CD4-positive, CD25-positive, alpha-beta regulatory T cell (primary cell): Measurements from ENCODE around the gene CERS6. TPM values are rescaled to one million over a fixed set of nuclear protein-coding genes. Genes with fewer than 3 reads are reported as not detected.

Experiments
- ATAC-seq, 2 donors: fragments of 150-1000 bp; cut with Tn5 transposase; one replicate each; pipeline ENCODE4 v1.10.0; 2021; ENCODE audit warnings: low read depth in 2 of 2, moderate number of reproducible peaks in 2 of 2, moderate library complexity in 1 of 2
- DNase-seq, 3 donors: peaks; one replicate each; pipeline versions ENCODE4 v3.0.0 to v3.0.0-alpha.2; 2012 to 2022; ENCODE audit warnings: mixed read lengths in 1 of 3
- H3K27ac ChIP-seq: one replicate; pipeline ENCODE4 v1.7.0; 2013; ENCODE audit warnings: mild to moderate bottlenecking, low read length; ENCODE audit not compliant: insufficient read depth, poor library complexity, severe bottlenecking
- H3K27me3 ChIP-seq: one replicate; pipeline ENCODE4 v1.7.0; 2013; ENCODE audit warnings: low read length; ENCODE audit not compliant: control insufficient read depth, insufficient read depth
- H3K36me3 ChIP-seq: one replicate; pipeline ENCODE4 v1.7.0; 2013; ENCODE audit warnings: mild to moderate bottlenecking, low read length, moderate library complexity; ENCODE audit not compliant: control insufficient read depth, insufficient read depth
- H3K4me1 ChIP-seq: 2 replicates; pipeline ENCODE4 v1.7.0; 2013; ENCODE audit warnings: mild to moderate bottlenecking, low read length; ENCODE audit not compliant: insufficient read depth, control insufficient read depth, poor library complexity, severe bottlenecking
- H3K4me3 ChIP-seq: one replicate; pipeline ENCODE4 v1.7.0; 2013; ENCODE audit warnings: low read depth, mild to moderate bottlenecking, low read length, moderate library complexity
- H3K9me3 ChIP-seq, 2 experiments: 1 replicate in 1 of 2; 2 replicates in 1 of 2; pipeline ENCODE4 v1.7.0; 2013; ENCODE audit warnings: low read length in 2 of 2, mild to moderate bottlenecking in 1 of 2, moderate library complexity in 1 of 2; ENCODE audit not compliant: control insufficient read depth in 2 of 2
- H3K27ac Mint-ChIP-seq, 3 donors: one replicate each; pipeline ENCODE4 v1.8.0; 2020 to 2022; ENCODE audit warnings: mild to moderate bottlenecking in 3 of 3, mixed read lengths in 3 of 3, moderate library complexity in 2 of 3
- H3K27me3 Mint-ChIP-seq: one replicate; pipeline ENCODE4 v1.8.0; 2022; ENCODE audit warnings: mild to moderate bottlenecking, mixed read lengths
- H3K36me3 Mint-ChIP-seq: one replicate; pipeline ENCODE4 v1.8.0; 2020; ENCODE audit warnings: mixed read lengths
- H3K4me1 Mint-ChIP-seq, 4 donors: one replicate each; pipeline ENCODE4 v1.8.0; 2020 to 2022; ENCODE audit warnings: mixed read lengths in 4 of 4, mild to moderate bottlenecking in 1 of 4
- H3K4me3 Mint-ChIP-seq, 4 donors: one replicate each; pipeline ENCODE4 v1.8.0; 2020 to 2022; ENCODE audit warnings: mild to moderate bottlenecking in 4 of 4, mixed read lengths in 4 of 4, moderate library complexity in 3 of 4
- H3K9me3 Mint-ChIP-seq, 7 donors: one replicate each; pipeline ENCODE4 v1.8.0; 2020 to 2022; ENCODE audit warnings: mixed read lengths in 7 of 7, mild to moderate bottlenecking in 3 of 7, moderate library complexity in 2 of 7
- polyA plus RNA-seq, 4 donors: library from polyadenylated mRNA; unstranded; fragments of 300-500 nt; fragmentation: Illumina TruSeq; gene quantifications; one replicate each; pipeline ENCODE4 v1.2.3, GENCODE V29; 2021
- total RNA-seq: library from RNA; stranded (reverse); gene quantifications from one replicate; pipeline ENCODE4 v1.2.3, GENCODE V29; 2022

Gene CERS6
- total and polyA plus RNA-seq, 5 donors from 2014 or later, result 1.3 to 5.3 (median 3.6) TPM

DNA sequence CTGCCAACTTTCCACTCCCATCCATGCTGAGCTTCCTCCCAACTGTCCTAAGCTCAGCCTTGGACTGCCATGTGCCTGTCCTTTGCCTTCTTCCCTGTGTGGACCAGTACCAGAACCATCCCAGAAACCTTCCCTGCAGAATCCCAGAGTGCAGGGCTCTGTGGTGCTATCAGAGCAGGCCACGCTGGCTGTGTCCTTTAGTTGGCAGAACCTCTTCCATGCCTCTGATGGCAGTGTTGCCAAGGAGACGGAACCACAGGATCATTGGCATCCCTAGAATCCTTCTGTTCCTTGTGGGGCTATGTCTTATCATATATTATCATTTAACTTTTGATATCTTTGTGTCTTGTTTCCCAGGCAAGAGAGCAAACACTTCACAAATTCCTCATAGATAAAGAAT is 273.4 kb downstream of the CERS6 start:
- Mint-ChIP-seq H3K4me3 (no peak overlapping the region), H3K36me3 (no peaks in the 10 kb centered on the region), H3K27ac (no peak overlapping the region), H3K4me1 (no peaks in the 10 kb centered on the region), H3K27me3 (no peaks in the 10 kb centered on the region), H3K9me3 (no peaks in the 10 kb centered on the region)
- no peaks in the 10 kb centered on the region for H3K9me3 ChIP-seq
- H3K27me3 ChIP-seq, result no peaks in the 10 kb centered on the region
- no peak for ATAC-seq
- H3K4me3 ChIP-seq, result no peak overlapping the region
- no peaks in the 10 kb centered on the region for H3K36me3 ChIP-seq
- no peak for DNase-seq
- no peaks in the 10 kb centered on the region for H3K4me1 ChIP-seq
- H3K27ac ChIP-seq, result no peak overlapping the region

DNA sequence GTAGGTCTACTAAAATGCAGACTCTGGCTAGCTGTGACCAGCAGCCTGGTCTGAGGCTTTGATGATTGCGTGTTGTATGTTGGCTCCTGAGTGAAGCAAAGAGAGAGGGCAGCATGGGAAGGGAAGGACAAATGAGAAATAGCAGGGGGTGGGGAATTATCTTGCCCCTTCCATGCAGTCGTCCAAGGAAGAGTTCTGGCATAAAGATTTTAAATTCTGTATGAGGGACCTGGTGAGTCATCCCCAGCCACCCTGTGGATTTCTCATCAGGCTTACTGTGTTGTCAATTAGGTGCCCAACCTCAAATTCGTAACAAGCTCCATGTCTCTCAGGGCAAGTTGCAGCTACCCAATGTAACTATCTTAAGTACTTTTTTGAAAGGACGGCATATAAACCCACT is 274.3 kb downstream of the CERS6 start:
- H3K4me3 ChIP-seq, result no peak overlapping the region
- DNase-seq (no peak), ATAC-seq (no peak)
- H3K9me3 ChIP-seq, result no peaks in the 10 kb centered on the region
- no peaks in the 10 kb centered on the region for H3K27me3 ChIP-seq
- Mint-ChIP-seq H3K27me3 (no peaks in the 10 kb centered on the region), H3K9me3 (no peaks in the 10 kb centered on the region), H3K27ac (no peak overlapping the region), H3K4me3 (no peak overlapping the region), H3K36me3 (no peaks in the 10 kb centered on the region), H3K4me1 (no peaks in the 10 kb centered on the region)
- no peak overlapping the region for H3K27ac ChIP-seq
- H3K4me1 ChIP-seq, result no peaks in the 10 kb centered on the region
- no peaks in the 10 kb centered on the region for H3K36me3 ChIP-seq

DNA sequence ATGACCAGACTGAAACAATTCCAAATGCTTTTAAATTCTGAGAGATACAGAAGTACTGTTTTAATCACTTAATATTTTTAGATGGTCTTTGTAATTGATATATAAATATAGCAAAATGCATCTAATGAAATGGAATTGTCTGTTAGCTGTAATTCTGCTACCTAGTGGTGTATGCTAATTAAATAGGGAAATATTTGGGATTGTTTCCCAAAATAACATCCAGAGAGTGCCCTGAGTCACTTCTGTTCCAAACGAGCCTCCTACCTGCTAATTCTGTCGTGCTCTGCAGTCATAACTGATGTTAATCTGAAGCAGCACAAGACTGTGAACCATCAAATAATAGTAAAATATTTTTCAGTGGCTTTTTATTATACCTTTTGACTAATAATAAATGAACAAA is 274.9 kb downstream of the CERS6 start:
- no peak overlapping the region for H3K4me3 ChIP-seq
- H3K36me3 Mint-ChIP-seq, result no peaks in the 10 kb centered on the region
- H3K36me3 ChIP-seq, result no peaks in the 10 kb centered on the region
- H3K4me1 Mint-ChIP-seq, result no peaks in the 10 kb centered on the region
- no peaks in the 10 kb centered on the region for H3K9me3 ChIP-seq
- no peak overlapping the region for H3K4me3 Mint-ChIP-seq
- H3K27ac Mint-ChIP-seq, result no peak overlapping the region
- H3K27ac ChIP-seq, result no peak overlapping the region
- ATAC-seq (no peak), DNase-seq (no peak)
- no peaks in the 10 kb centered on the region for H3K4me1 ChIP-seq
- H3K27me3 Mint-ChIP-seq, result no peaks in the 10 kb centered on the region
- no peaks in the 10 kb centered on the region for H3K27me3 ChIP-seq
- H3K9me3 Mint-ChIP-seq, result no peaks in the 10 kb centered on the region

DNA sequence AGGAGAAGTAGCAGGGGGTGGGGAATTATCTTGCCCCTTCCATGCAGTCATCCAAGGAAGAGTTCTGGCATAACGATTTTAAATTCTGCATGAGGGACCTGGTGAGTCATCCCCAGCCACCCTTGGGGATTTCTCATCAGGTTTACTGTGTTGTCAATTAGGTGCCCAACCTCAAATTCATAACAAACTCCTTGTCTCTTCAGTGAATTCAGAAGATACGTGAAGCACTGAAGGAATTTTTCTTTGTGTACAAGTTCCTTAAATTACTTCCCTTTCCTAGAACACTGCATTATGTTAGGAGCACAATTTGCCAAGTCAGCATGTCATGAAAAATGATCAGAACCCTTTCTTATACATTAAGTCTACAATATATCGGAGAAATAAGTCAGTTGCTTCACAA is 275.5 kb downstream of the CERS6 start:
- Mint-ChIP-seq H3K9me3 (no peaks in the 10 kb centered on the region), H3K36me3 (no peaks in the 10 kb centered on the region), H3K27me3 (no peaks in the 10 kb centered on the region), H3K4me3 (no peak overlapping the region), H3K27ac (no peak overlapping the region), H3K4me1 (no peaks in the 10 kb centered on the region)
- H3K4me3 ChIP-seq, result no peak overlapping the region
- H3K27me3 ChIP-seq, result no peaks in the 10 kb centered on the region
- DNase-seq (no peak), ATAC-seq (no peak)
- no peaks in the 10 kb centered on the region for H3K9me3 ChIP-seq
- no peaks in the 10 kb centered on the region for H3K4me1 ChIP-seq
- H3K36me3 ChIP-seq, result no peaks in the 10 kb centered on the region
- H3K27ac ChIP-seq, result no peak overlapping the region

DNA sequence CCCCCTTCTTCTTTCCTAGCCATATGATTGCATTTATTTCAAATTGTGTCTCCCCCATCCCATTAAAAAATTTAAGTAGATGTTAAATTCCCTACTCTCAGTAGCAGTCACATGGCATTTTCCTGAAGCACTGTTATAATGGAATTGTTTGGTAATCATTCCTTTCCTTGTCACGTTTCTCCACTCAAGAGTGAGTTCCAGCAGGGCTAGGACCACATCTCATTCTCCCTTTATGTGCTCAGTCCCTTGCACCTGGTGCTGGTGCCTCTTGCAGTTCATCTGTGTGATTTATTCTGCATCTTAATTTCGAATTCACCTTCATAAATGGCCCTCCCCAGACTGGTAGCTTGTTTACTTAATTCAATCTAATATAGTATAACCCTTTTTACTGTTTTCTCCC is 276.0 kb downstream of the CERS6 start:
- no peak for ATAC-seq
- H3K9me3 ChIP-seq, result no peaks in the 10 kb centered on the region
- H3K36me3 Mint-ChIP-seq, result no peaks in the 10 kb centered on the region
- no peak overlapping the region for H3K4me3 Mint-ChIP-seq
- peaks cover 0 to 3% (median 0%) of the 10 kb centered on the region in 4 donors for H3K4me1 Mint-ChIP-seq
- no peak overlapping the region for H3K4me3 ChIP-seq
- H3K27ac Mint-ChIP-seq, result no peak overlapping the region
- DNase-seq, result no peak
- no peaks in the 10 kb centered on the region for H3K9me3 Mint-ChIP-seq
- no peak overlapping the region for H3K27ac ChIP-seq
- no peaks in the 10 kb centered on the region for H3K27me3 ChIP-seq
- H3K36me3 ChIP-seq, result no peaks in the 10 kb centered on the region
- H3K4me1 ChIP-seq, result no peaks in the 10 kb centered on the region
- H3K27me3 Mint-ChIP-seq, result no peaks in the 10 kb centered on the region

DNA sequence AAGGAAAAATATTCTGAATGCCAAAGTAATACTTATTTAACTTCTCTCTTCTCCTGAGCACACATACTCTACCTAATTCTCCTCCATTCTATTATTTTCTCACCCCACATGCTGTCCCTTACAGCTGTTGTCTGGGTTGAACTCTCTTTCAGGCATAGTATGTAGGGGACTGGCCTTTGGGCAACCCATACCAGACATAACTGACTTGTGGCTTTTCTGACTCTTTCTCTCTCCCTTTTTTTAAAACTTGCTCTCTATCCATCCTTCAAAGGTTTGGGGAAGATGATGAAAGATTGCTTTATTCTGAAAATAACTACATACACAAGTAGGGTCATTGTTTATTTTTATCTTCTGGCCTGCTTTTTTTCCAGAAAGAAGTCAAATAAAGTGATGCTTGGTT is 276.4 kb downstream of the CERS6 start:
- Histone ChIP-seq H3K4me1 (no peaks in the 10 kb centered on the region), H3K27ac (no peak overlapping the region), H3K4me3 (no peak overlapping the region), H3K36me3 (no peaks in the 10 kb centered on the region), H3K9me3 (no peaks in the 10 kb centered on the region), H3K27me3 (no peaks in the 10 kb centered on the region)
- no peak for ATAC-seq
- H3K27me3 Mint-ChIP-seq, result no peaks in the 10 kb centered on the region
- no peak overlapping the region for H3K4me3 Mint-ChIP-seq
- no peaks in the 10 kb centered on the region for H3K9me3 Mint-ChIP-seq
- no peaks in the 10 kb centered on the region for H3K36me3 Mint-ChIP-seq
- H3K27ac Mint-ChIP-seq, result no peak overlapping the region
- H3K4me1 Mint-ChIP-seq, result peaks cover 0 to 5% (median 1%) of the 10 kb centered on the region in 4 donors
- no peak for DNase-seq

DNA sequence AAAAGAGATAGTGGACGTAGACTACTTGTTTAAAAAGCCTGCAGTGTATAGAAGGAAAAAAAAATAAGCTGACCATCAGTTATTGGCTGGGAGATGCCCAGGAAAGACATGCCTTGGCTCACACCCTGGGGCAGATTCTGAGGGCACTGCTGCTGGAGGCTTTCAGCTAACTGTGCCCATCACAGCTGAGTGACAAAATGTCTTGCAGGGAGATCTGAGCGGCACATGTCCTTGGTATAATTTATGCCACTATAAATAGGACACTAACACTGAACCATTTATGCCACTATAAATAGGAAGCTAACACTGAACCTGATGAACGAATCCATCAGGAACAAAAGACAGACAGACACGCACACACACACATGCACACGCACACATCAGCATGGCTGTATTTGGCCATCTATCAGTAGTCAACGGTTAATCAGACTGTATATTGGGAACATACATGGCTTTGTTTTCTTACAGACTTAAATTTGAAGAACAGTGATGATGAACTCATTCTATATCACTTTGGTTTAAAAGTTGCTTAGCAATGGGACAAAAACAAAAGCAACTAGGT is 278.2 kb downstream of the CERS6 start:
- H3K4me3 ChIP-seq, result no peak overlapping the region
- Mint-ChIP-seq H3K9me3 (peaks cover 0 to 1% (median 0%) of the 10 kb centered on the region in 7 donors), H3K4me3 (no peak overlapping the region), H3K27ac (peak overlapping the region in 1 of 3 donors; percentile 28), H3K36me3 (no peaks in the 10 kb centered on the region), H3K4me1 (peaks cover 3 to 14% (median 8%) of the 10 kb centered on the region in 4 donors), H3K27me3 (no peaks in the 10 kb centered on the region)
- DNase-seq (no peak), ATAC-seq (no peak)
- no peaks in the 10 kb centered on the region for H3K27me3 ChIP-seq
- H3K36me3 ChIP-seq, result no peaks in the 10 kb centered on the region
- H3K4me1 ChIP-seq, result no peaks in the 10 kb centered on the region
- H3K9me3 ChIP-seq, result no peaks in the 10 kb centered on the region
- H3K27ac ChIP-seq, result no peak overlapping the region

DNA sequence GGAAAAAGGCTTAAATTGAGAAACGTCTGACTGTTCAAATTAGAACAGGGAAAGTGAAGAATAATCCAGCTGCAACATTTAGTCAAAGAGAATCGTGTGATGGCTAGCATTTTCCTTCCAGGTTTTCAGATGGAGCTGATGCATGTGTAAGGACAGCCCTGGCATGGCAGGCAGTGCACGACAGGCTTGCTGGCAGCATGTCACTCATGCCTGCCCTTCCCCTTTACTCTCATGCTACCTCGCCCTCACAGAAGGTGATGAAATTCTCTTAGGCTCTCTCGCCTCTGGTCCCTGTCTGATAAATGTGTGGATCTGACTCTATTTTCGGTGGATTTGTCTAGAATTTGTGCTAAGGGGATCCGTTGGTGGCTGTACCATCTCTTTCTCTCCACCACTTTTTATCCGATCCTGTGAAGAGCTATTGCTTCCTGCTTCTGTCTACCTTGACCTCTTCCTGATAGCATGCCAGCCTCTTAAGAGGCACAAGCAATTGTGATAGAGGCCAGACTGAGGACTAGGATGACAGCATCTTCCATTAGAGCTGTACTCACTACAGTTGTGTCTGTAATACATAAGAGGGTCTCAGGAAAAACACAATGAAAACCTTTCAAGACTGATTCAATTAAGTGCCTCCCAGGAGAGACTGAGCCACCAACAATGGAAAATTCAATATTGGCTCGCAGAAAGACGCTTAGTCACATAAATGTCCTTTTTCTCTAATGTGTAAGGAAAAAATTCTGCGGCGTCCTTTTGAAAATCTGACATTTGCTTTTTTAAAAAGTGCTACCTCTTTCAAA is 280.8 kb downstream of the CERS6 start:
- ATAC-seq, result no peak

More for the DNA sequence above, 280.8 kb downstream of the CERS6 start:
- Mint-ChIP-seq H3K27me3 (no peaks in the 10 kb centered on the region), H3K9me3 (peaks cover 0 to 1% (median 0%) of the 10 kb centered on the region in 7 donors), H3K36me3 (no peaks in the 10 kb centered on the region), H3K4me1 (peaks cover 3 to 14% (median 8%) of the 10 kb centered on the region in 4 donors), H3K27ac (peak overlapping the region in 2 of 3 donors; percentile 18 to 26), H3K4me3 (no peak overlapping the region)
- no peak overlapping the region for H3K27ac ChIP-seq
- H3K27me3 ChIP-seq, result no peaks in the 10 kb centered on the region
- DNase-seq, result no peak
- H3K4me1 ChIP-seq, result no peaks in the 10 kb centered on the region
- no peak overlapping the region for H3K4me3 ChIP-seq
- no peaks in the 10 kb centered on the region for H3K9me3 ChIP-seq
- no peaks in the 10 kb centered on the region for H3K36me3 ChIP-seq
